ENCODE data around the gene KCNMB4.

GRCh38 chr12:70365398-70365647 lies 767 bp upstream of the KCNMB4 start:
- TF ChIP-seq EZH2phosphoT487 (IDR thresholded peaks at IDR 0.05; ENCODE audit: borderline replicate concordance, low read length) (no peak), CTCF (IDR thresholded peaks at IDR 0.05; ENCODE audit: low read depth, low read length, poor library complexity, severe bottlenecking) (no peak)
